GM21526 (cell line): ENCODE results near the gene TMEM131.

ENCODE experiments used
- ATAC-seq: cut with Tn5 transposase; IDR thresholded peaks from one replicate; pipeline ENCODE4 v1.9.1; 2021; ENCODE audit warnings: moderate library complexity; ENCODE audit not compliant: unreplicated experiment, low FRiP score

Gene TMEM131

GRCh38 chr2:98020992-98021713 lies 25.4 kb upstream of the TMEM131 start:
- ATAC-seq, result no peak

- ATAC-seq, result no peak
Measured at GRCh38 chr2:98020516-98020915, 24.8 kb upstream of the TMEM131 start.

GRCh38 chr2:98016908-98017670 lies 21.3 kb upstream of the TMEM131 start:
- no peak for ATAC-seq

GRCh38 chr2:98015671-98016070 lies 19.9 kb upstream of the TMEM131 start:
- no peak for ATAC-seq

GRCh38 chr2:98014379-98014778 lies 18.6 kb upstream of the TMEM131 start:
- ATAC-seq, result no peak

GRCh38 chr2:98013407-98014042 lies 17.8 kb upstream of the TMEM131 start:
- ATAC-seq, result no peak

GRCh38 chr2:98012561-98012991 lies 16.8 kb upstream of the TMEM131 start:
- peak; percentile 75 for ATAC-seq

- ATAC-seq, result no peak
Measured at GRCh38 chr2:98009887-98010760, 14.4 kb upstream of the TMEM131 start.

- ATAC-seq, result no peak
Measured at GRCh38 chr2:98008415-98008814, 12.7 kb upstream of the TMEM131 start.

GRCh38 chr2:98006378-98006777 lies 10.6 kb upstream of the TMEM131 start:
- no peak for ATAC-seq

GRCh38 chr2:98004613-98005012 lies 8.9 kb upstream of the TMEM131 start:
- ATAC-seq, result no peak

GRCh38 chr2:98004047-98004446 lies 8.3 kb upstream of the TMEM131 start:
- ATAC-seq, result no peak

- ATAC-seq, result no peak
Measured at GRCh38 chr2:97999536-97999935, 3.8 kb upstream of the TMEM131 start.

GRCh38 chr2:97998431-97999005 lies 2.8 kb upstream of the TMEM131 start:
- ATAC-seq, result no peak

- no peak for ATAC-seq
Measured at GRCh38 chr2:97997784-97998392, 2.1 kb upstream of the TMEM131 start.

GRCh38 chr2:97996679-97997078 lies 931 bp upstream of the TMEM131 start:
- no peak for ATAC-seq

GRCh38 chr2:97995026-97995733 lies 568 bp downstream of the TMEM131 start:
- ATAC-seq, result peak; percentile 35

- no peak for ATAC-seq
Measured at GRCh38 chr2:97994476-97994875, 1.3 kb downstream of the TMEM131 start.

- no peak for ATAC-seq
Measured at GRCh38 chr2:97993926-97994325, 1.8 kb downstream of the TMEM131 start.
